Keratinocyte (primary cell): Measurements from ENCODE around the gene SPSB2. TPM values are rescaled to one million over a fixed set of nuclear protein-coding genes. Genes with fewer than 3 reads are reported as not detected.

Source experiments
- DNase-seq: peaks from one replicate; pipeline ENCODE4 v3.0.0-alpha.2; 2011; ENCODE audit warnings: low read depth, missing footprints, low spot score
- FAIRE-seq: peaks from 2 replicates; lab custom pipeline; 2011; peaks lifted over from hg19 to GRCh38; lab: Jason Lieb, UNC
- H2AFZ ChIP-seq: 2 replicates; pipeline ENCODE4 v1.6.0; 2012; ENCODE audit warnings: low read length, control low read depth, inconsistent platforms; ENCODE audit not compliant: control insufficient read depth
- H3K27ac ChIP-seq: 2 replicates; pipeline ENCODE4 v1.5.1; 2011; ENCODE audit warnings: low read length; ENCODE audit not compliant: control insufficient read depth, insufficient read depth
- H3K27me3 ChIP-seq: 3 replicates; pipeline ENCODE4 v1.6.0; 2011; ENCODE audit warnings: low read length; ENCODE audit not compliant: control insufficient read depth, insufficient read depth; ENCODE audit errors: extremely low read depth
- H3K36me3 ChIP-seq, 2 experiments: 2 replicates in 1 of 2; 3 replicates in 1 of 2; pipeline ENCODE4 v1.5.1; 2011; ENCODE audit warnings: low read length in 2 of 2, mild to moderate bottlenecking in 1 of 2; ENCODE audit not compliant: control insufficient read depth in 2 of 2, insufficient read depth in 2 of 2; ENCODE audit errors: extremely low read depth in 1 of 2
- H3K4me1 ChIP-seq: 3 replicates; pipeline ENCODE4 v1.5.1; 2011; ENCODE audit warnings: low read length; ENCODE audit not compliant: control insufficient read depth, insufficient read depth; ENCODE audit errors: extremely low read depth
- H3K4me2 ChIP-seq: 3 replicates; pipeline ENCODE4 v1.6.0; 2011; ENCODE audit warnings: low read depth, low read length; ENCODE audit not compliant: control insufficient read depth, insufficient read depth; ENCODE audit errors: extremely low read depth
- H3K4me3 ChIP-seq, 3 experiments: fragments of 200-600 bp in 1 of 3; sonication (generic) in 1 of 3; 2 replicates in 2 of 3; 3 replicates in 1 of 3; pipeline ENCODE4 v1.5.1; 2011 to 2016; ENCODE audit warnings: low read length in 3 of 3, mild to moderate bottlenecking in 3 of 3, control low read depth in 2 of 3, inconsistent platforms in 1 of 3, low read depth in 1 of 3, mixed read lengths in 1 of 3, mixed run types in 1 of 3, moderate library complexity in 1 of 3; ENCODE audit not compliant: control insufficient read depth in 2 of 3, insufficient read depth in 2 of 3; ENCODE audit errors: extremely low read depth in 1 of 3
- H3K79me2 ChIP-seq: 2 replicates; pipeline ENCODE4 v1.6.0; 2012; ENCODE audit warnings: low read length; ENCODE audit not compliant: control insufficient read depth, insufficient read depth
- H3K9ac ChIP-seq: 3 replicates; pipeline ENCODE4 v1.6.0; 2011; ENCODE audit warnings: low read length; ENCODE audit not compliant: control insufficient read depth, insufficient read depth; ENCODE audit errors: extremely low read depth
- H3K9me1 ChIP-seq: 3 replicates; pipeline ENCODE4 v1.6.0; 2011; ENCODE audit warnings: low read length; ENCODE audit not compliant: control insufficient read depth, insufficient read depth; ENCODE audit errors: extremely low read depth
- H3K9me3 ChIP-seq: 2 replicates; pipeline ENCODE4 v1.5.1; 2012; ENCODE audit warnings: low read depth, low read length; ENCODE audit not compliant: control insufficient read depth
- H4K20me1 ChIP-seq: 3 replicates; pipeline ENCODE4 v1.6.0; 2011; ENCODE audit warnings: low read length; ENCODE audit not compliant: control insufficient read depth, insufficient read depth; ENCODE audit errors: extremely low read depth
- CTCF ChIP-seq, 3 experiments: IDR thresholded peaks in 1 of 3; conservative IDR thresholded peaks in 1 of 3; optimal IDR thresholded peaks in 1 of 3; 2 replicates in 2 of 3; 3 replicates in 1 of 3; pipeline versions ENCODE3 to v1.5.1; 2011; ENCODE audit warnings: low read length in 3 of 3, mild to moderate bottlenecking in 3 of 3, moderate library complexity in 2 of 3, control low read depth in 1 of 3, inconsistent platforms in 1 of 3; ENCODE audit not compliant: insufficient read depth in 2 of 3; ENCODE audit errors: extremely low read depth in 1 of 3
- EZH2 ChIP-seq: IDR thresholded peaks from one replicate; pipeline ENCODE4 v1.6.1; 2012; ENCODE audit warnings: inconsistent platforms, mild to moderate bottlenecking, low read length, moderate library complexity
- dilution Hi-C: fragments of 300-500 bp; cut with MboI; formaldehyde crosslinking; loops from one replicate; pipeline ENCODE4 v1.7.0; 2020; ENCODE audit warnings: low sequenced_read_pairs; ENCODE audit not compliant: extremely low pct_ligation_motif_present
- polyA plus RNA-seq, 5 experiments: library from polyadenylated mRNA; depleted of rRNA in 3 of 5; stranded (reverse) in 3 of 5; stranded (forward) in 1 of 5; unstranded in 1 of 5; fragments of >200 nt; gene quantifications; 1 replicate in 1 of 5; 2 replicates in 3 of 5; 3 replicates in 1 of 5; pipeline versions ENCODE4 v1.2.1 to v1.2.3, GENCODE V29; 2011 to 2012; ENCODE audit warnings: missing spikeins in 2 of 5, low read depth in 1 of 5, low replicate concordance in 1 of 5

SPSB2 gene
- polyA plus RNA-seq, 1 donor (not counting 4 experiments of a cell fraction or from before 2014, with no cell fraction given): 4.9 TPM

GRCh38 chr12:6843118-6843902 lies 29.8 kb downstream of the SPSB2 start:
- Histone ChIP-seq H3K9me3 (no peaks in the 10 kb centered on the region), H4K20me1 (peaks cover 2% of the 10 kb centered on the region), H3K4me2 (no peak overlapping the region), H3K36me3 (peaks cover 7 to 15% of the 10 kb centered on the region in 2 experiments), H3K79me2 (no peaks in the 10 kb centered on the region), H3K27ac (no peak overlapping the region), H2AFZ (no peak overlapping the region), H3K4me1 (no peaks in the 10 kb centered on the region), H3K4me3 (no peak overlapping the region), H3K9me1 (no peaks in the 10 kb centered on the region), H3K27me3 (no peaks in the 10 kb centered on the region), H3K9ac (no peak overlapping the region)
- dilution Hi-C loops: no loop called here
- DNase-seq (no peak), FAIRE-seq (no peak)
- no peak for TF ChIP-seq EZH2
- no peak for TF ChIP-seq CTCF (optimal IDR thresholded peaks at IDR 0.05 in 1 of 3, IDR thresholded peaks at IDR 0.05 in 1 of 3, conservative IDR thresholded peaks at IDR 0.05 in 1 of 3; ENCODE audit: extremely low read depth in 1 of 3, insufficient read depth in 2 of 3, low read length in 3 of 3)

GRCh38 chr12:6842075-6842474 lies 31.0 kb downstream of the SPSB2 start:
- H3K4me3 ChIP-seq: no peak overlapping the region
- no peaks in the 10 kb centered on the region for H3K4me1 ChIP-seq
- TF ChIP-seq CTCF (optimal IDR thresholded peaks at IDR 0.05 in 1 of 3, IDR thresholded peaks at IDR 0.05 in 1 of 3, conservative IDR thresholded peaks at IDR 0.05 in 1 of 3; ENCODE audit: extremely low read depth in 1 of 3, insufficient read depth in 2 of 3, low read length in 3 of 3) (no peak), EZH2 (no peak)
- H3K9ac ChIP-seq: no peak overlapping the region
- no peaks in the 10 kb centered on the region for H3K79me2 ChIP-seq
- DNase-seq: no peak
- H3K4me2 ChIP-seq: no peak overlapping the region
- no peaks in the 10 kb centered on the region for H3K27me3 ChIP-seq
- H3K36me3 ChIP-seq: peaks cover 6 to 7% of the 10 kb centered on the region in 2 experiments
- H3K27ac ChIP-seq: no peak overlapping the region
- no peak for FAIRE-seq
- dilution Hi-C loops: no loop called here
- no peaks in the 10 kb centered on the region for H3K9me3 ChIP-seq
- H3K9me1 ChIP-seq: no peaks in the 10 kb centered on the region
- H4K20me1 ChIP-seq: peaks cover 2% of the 10 kb centered on the region
- H2AFZ ChIP-seq: no peak overlapping the region
